Gastrocnemius medialis (tissue), 4 donors: ENCODE data around the gene NT5C1A. TPM values are rescaled to one million over a fixed set of nuclear protein-coding genes. Genes with fewer than 3 reads are reported as not detected.

Experiments
- ATAC-seq, 2 donors: fragments of 150-250 bp; one replicate each; pipeline ENCODE4 v1.9.1; 2016
- DNase-seq, 2 donors: peaks; one replicate each; pipeline ENCODE4 v3.0.0-alpha.2; 2019
- H3K27ac ChIP-seq, 4 donors: fragments of 200-600 bp; sonication (generic); 1 replicate in 1 of 4; 2 replicates in 3 of 4; pipeline ENCODE4 v1.5.1; 2016 to 2018; ENCODE audit warnings: mild to moderate bottlenecking in 2 of 4, moderate library complexity in 1 of 4
- H3K27me3 ChIP-seq, 3 donors: fragments of 200-600 bp; sonication (generic) in 2 of 3; 1 replicate in 1 of 3; 2 replicates in 2 of 3; pipeline versions ENCODE4 v1.5.1 to v1.6.0; 2016 to 2019; ENCODE audit warnings: mild to moderate bottlenecking in 1 of 3, moderate library complexity in 1 of 3
- H3K36me3 ChIP-seq, 2 donors: fragments of 200-600 bp; sonication (generic) in 1 of 2; one replicate each; pipeline ENCODE4 v1.5.1; 2017 to 2018
- H3K4me1 ChIP-seq, 2 donors: fragments of 200-600 bp; sonication (generic) in 1 of 2; one replicate each; pipeline ENCODE4 v1.5.1; 2016 to 2017; ENCODE audit warnings: mild to moderate bottlenecking in 2 of 2
- H3K4me3 ChIP-seq, 4 donors: fragments of 200-600 bp; sonication (generic) in 3 of 4; 1 replicate in 1 of 4; 2 replicates in 3 of 4; pipeline ENCODE4 v1.5.1; 2016 to 2019; ENCODE audit warnings: mild to moderate bottlenecking in 2 of 4
- H3K9me3 ChIP-seq, 3 donors: fragments of 200-600 bp; sonication (generic) in 2 of 3; 1 replicate in 1 of 3; 2 replicates in 2 of 3; pipeline ENCODE4 v1.5.1; 2016 to 2019
- CTCF ChIP-seq, 5 experiments: fragments of 450-650 bp in 3 of 5; fragments of 200-600 bp in 2 of 5; sonication (generic) in 2 of 5; IDR thresholded peaks in 4 of 5; conservative IDR thresholded peaks in 1 of 5; 1 replicate in 4 of 5; 2 replicates in 1 of 5; pipeline ENCODE4 v1.5.1; 2016 to 2019; ENCODE audit warnings: antibody characterized with exemption in 5 of 5, mild to moderate bottlenecking in 3 of 5, moderate library complexity in 3 of 5
- POLR2A ChIP-seq, 2 donors: fragments of 450-650 bp; IDR thresholded peaks; one replicate each; pipeline ENCODE4 v1.6.1; 2017; ENCODE audit warnings: antibody characterized with exemption in 2 of 2, mild to moderate bottlenecking in 2 of 2, moderate library complexity in 2 of 2
- in situ Hi-C, 4 donors: fragments of 200-750 bp; cut with MboI; loops; one replicate each; pipeline versions ENCODE4 v1.15.0 to v1.8.0; 2017; ENCODE audit warnings: low sequenced_read_pairs in 4 of 4
- intact Hi-C: fragments of 100-400 bp; cut with DNase I; formaldehyde crosslinking; loops from one replicate; pipeline ENCODE4 v1.15.1; 2023; ENCODE audit warnings: low total_unique reads
- total RNA-seq, 4 donors: library from RNA; depleted of rRNA; stranded (reverse); fragments of >200 nt; gene quantifications; one replicate each; pipeline versions ENCODE4 v1.1.0 to v1.2.3, GENCODE V29; 2016

Gene NT5C1A
- total RNA-seq, 4 donors from 2014 or later: 10.8 to 85.5 (median 59.9) TPM

- H3K9me3 ChIP-seq: no peaks in the 10 kb centered on the region
- no peak overlapping the region for H3K4me3 ChIP-seq
- H3K27ac ChIP-seq: no peak overlapping the region
- DNase-seq (no peak), ATAC-seq (no peak)
- H3K27me3 ChIP-seq: peaks cover 0 to 15% (median 14%) of the 10 kb centered on the region in 3 donors
- no peak for TF ChIP-seq POLR2A (IDR thresholded peaks at IDR 0.05)
- no peaks in the 10 kb centered on the region for H3K36me3 ChIP-seq
- in situ Hi-C loops: no loop called here
- no peaks in the 10 kb centered on the region for H3K4me1 ChIP-seq
- intact Hi-C loops: no loop called here
Measured at GRCh38 chr1:39683591-39684312, 11.8 kb upstream of the NT5C1A start.

- Histone ChIP-seq H3K9me3 (no peaks in the 10 kb centered on the region), H3K36me3 (no peaks in the 10 kb centered on the region), H3K4me3 (no peak overlapping the region), H3K27ac (no peak overlapping the region), H3K27me3 (peaks cover 0 to 15% (median 14%) of the 10 kb centered on the region in 3 donors), H3K4me1 (peaks cover 0 to 5% of the 10 kb centered on the region in 2 donors)
- TF ChIP-seq POLR2A (IDR thresholded peaks at IDR 0.05) (no peak), CTCF (IDR thresholded peaks at IDR 0.05 in 4 of 5, conservative IDR thresholded peaks at IDR 0.05 in 1 of 5) (no peak)
- DNase-seq (no peak), ATAC-seq (no peak)
- in situ Hi-C loops: no loop called here
- intact Hi-C loops: no loop called here
Measured at GRCh38 chr1:39681999-39682398, 10.1 kb upstream of the NT5C1A start.

GRCh38 chr1:39681294-39681693 is 9.4 kb upstream of the NT5C1A start:
- no peak for TF ChIP-seq POLR2A (IDR thresholded peaks at IDR 0.05)
- no peak for TF ChIP-seq CTCF (IDR thresholded peaks at IDR 0.05 in 4 of 5, conservative IDR thresholded peaks at IDR 0.05 in 1 of 5)
- no peak overlapping the region for H3K27ac ChIP-seq
- in situ Hi-C loops (no loop called here), intact Hi-C loops (no loop called here)
- no peaks in the 10 kb centered on the region for H3K9me3 ChIP-seq
- H3K27me3 ChIP-seq: peaks cover 0 to 15% (median 14%) of the 10 kb centered on the region in 3 donors
- ATAC-seq: no peak
- no peaks in the 10 kb centered on the region for H3K36me3 ChIP-seq
- H3K4me3 ChIP-seq: no peak overlapping the region
- H3K4me1 ChIP-seq: peaks cover 5 to 12% of the 10 kb centered on the region in 2 donors
- no peak for DNase-seq

- Histone ChIP-seq H3K4me1 (peaks cover 6 to 12% of the 10 kb centered on the region in 2 donors), H3K9me3 (no peaks in the 10 kb centered on the region), H3K4me3 (no peak overlapping the region), H3K27me3 (peaks cover 0 to 15% (median 14%) of the 10 kb centered on the region in 3 donors), H3K36me3 (no peaks in the 10 kb centered on the region), H3K27ac (no peak overlapping the region)
- ATAC-seq (no peak), DNase-seq (no peak)
- intact Hi-C loops (no loop called here), in situ Hi-C loops (no loop called here)
- TF ChIP-seq CTCF (IDR thresholded peaks at IDR 0.05 in 4 of 5, conservative IDR thresholded peaks at IDR 0.05 in 1 of 5) (no peak), POLR2A (IDR thresholded peaks at IDR 0.05) (no peak)
Measured at GRCh38 chr1:39680751-39681150, 8.8 kb upstream of the NT5C1A start.

- Histone ChIP-seq H3K4me1 (peaks cover 9 to 19% of the 10 kb centered on the region in 2 donors), H3K9me3 (no peaks in the 10 kb centered on the region), H3K27ac (no peak overlapping the region), H3K27me3 (peaks cover 0 to 15% (median 10%) of the 10 kb centered on the region in 3 donors), H3K4me3 (no peak overlapping the region), H3K36me3 (no peaks in the 10 kb centered on the region)
- ATAC-seq: no peak
- in situ Hi-C loops: no loop called here
- intact Hi-C loops: no loop called here
- DNase-seq: no peak
- TF ChIP-seq POLR2A (IDR thresholded peaks at IDR 0.05) (no peak), CTCF (IDR thresholded peaks at IDR 0.05 in 4 of 5, conservative IDR thresholded peaks at IDR 0.05 in 1 of 5) (no peak)
Measured at GRCh38 chr1:39679821-39680220, 7.9 kb upstream of the NT5C1A start.
